Measurements from ENCODE around the gene CLN5. TPM values are rescaled to one million over a fixed set of nuclear protein-coding genes. Genes with fewer than 3 reads are reported as not detected.
A peak's percentile ranks its signal among the peaks of the same experiment; 100 is the strongest.
"Not testable (repeated sequence)": the region's sequence is repeated elsewhere in the genome, so short reads cannot be mapped to it uniquely, and the experiment has no call there.

CLN5 gene
- polyA plus RNA-seq, 12 donors: 13.2 to 25.2 (median 20.8) TPM; not detected in 1

DNA sequence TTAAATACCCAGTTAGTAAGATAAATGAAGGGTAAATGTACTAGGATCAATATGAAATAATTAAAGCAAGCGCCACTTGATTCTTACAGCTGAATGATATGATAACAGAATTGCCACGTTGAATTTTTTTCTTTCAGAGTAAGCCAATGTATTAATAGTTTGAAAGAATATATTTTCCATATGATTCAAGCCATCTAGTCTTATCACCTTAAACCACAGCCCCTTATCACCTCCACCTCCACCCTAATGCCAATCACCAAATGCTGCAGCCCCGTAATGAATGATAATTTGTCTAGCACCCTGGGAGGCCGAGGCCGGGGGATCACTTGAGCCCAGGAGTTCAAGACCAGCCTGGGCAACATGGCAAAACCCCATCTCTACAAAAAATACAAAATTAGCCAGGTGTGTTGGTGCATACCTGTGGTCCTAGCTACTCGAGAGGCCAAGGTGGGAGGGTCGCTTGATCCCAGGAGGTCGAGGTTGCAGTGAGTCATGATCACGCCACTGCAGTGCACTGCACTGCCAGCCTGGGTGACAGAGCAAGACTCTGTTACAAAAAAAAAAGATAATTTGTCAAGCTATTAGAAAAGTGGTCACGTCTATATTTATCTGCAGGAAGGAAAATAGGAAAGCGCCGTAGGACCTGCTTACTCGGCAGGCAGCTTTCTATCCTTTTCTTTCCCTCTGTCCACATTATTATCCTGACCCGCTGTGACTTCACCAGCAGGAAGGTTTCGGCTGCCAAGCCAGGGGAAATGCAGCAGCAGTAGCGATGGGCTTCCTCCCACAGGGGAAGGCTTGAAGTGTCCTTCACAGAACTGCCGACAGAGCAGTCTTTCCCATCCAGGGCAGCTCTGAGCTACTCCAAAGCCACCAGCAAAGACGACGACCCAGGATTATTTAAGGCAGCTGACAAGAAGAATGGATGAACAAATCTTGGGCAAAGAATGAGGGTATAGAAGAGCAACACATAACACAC, 19.7 kb upstream of the CLN5 start:
- DNase-seq: no peak

GRCh38 chr13:76973920-76974617, 17.8 kb upstream of the CLN5 start:
- DNase-seq: no peak

GRCh38 chr13:76974618-76974975, 17.3 kb upstream of the CLN5 start:
- DNase-seq: no peak

- DNase-seq: no peak
Measured at GRCh38 chr13:76975863-76976262, 16.0 kb upstream of the CLN5 start.

- no peak for DNase-seq
Measured at GRCh38 chr13:76976490-76976889, 15.4 kb upstream of the CLN5 start.

DNA sequence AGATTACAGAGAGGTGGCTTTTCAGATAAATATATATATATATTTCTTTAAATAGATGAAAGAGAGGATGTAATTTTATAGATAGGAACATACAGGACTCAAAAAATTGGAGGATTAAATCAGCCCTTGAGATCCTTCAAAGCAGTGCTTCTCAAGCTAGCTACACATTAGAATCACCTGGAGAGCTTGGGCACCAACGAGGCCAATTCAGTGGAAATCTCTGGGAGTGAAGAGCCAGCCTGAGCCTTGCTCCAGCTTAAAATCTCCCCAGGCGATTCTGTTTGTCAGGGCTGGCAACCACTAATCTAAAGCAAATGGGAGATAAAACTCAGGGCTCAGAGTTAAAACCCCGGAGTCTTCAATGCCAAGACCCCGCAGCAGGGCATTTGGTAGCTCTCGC, 15.0 kb upstream of the CLN5 start:
- no peak for DNase-seq

DNA sequence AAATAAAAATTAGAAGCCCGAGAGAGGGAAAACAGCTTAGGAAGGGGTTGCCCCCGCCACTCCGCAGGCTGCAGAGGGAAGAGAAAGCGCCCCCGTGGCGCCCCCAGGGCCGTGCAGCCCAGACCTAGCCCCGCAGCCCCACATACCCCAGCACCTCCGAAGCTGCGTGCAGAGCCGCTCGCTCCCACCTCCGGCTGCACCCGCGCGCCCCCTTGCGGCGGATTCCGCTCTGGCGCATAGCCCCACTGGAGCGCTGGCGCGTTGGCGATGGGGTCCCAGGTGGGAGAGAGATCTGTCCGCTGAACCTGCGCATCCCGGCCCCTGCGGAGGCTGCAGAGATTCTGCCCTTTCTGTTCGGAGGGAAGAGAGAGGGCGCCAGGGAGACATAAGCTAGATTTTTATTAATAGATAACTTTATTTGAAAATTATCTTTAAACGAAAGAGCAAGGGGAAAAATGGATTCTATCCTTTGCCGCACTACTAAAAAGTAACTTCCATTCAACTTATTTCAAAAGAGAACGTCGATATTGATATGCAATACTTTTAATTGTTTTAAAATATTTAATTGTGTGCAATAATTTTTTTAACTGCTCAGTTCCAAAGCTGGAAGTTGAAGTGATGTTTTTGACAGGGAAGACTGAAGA, 11.7 kb upstream of the CLN5 start:
- DNase-seq: peak; percentile 85

DNA sequence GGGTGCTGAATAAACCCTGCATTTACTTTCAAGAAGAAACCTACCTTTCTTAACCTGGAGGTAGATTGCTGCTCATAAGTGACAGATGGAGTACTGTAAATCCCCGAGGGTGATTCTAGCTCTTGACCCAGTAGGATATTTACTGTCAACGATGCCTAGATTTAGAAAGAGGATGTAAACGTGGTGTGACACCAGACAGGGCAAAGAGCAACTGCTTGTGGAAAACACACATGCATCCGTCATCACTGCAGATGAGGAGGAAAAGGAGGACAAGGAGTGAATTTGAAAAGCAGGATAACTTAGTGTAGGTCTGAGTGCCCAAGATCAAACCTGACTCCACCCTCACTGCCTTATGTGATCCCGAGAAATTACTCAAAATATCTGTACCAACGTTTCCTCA, 9.8 kb upstream of the CLN5 start:
- DNase-seq: no peak

DNA sequence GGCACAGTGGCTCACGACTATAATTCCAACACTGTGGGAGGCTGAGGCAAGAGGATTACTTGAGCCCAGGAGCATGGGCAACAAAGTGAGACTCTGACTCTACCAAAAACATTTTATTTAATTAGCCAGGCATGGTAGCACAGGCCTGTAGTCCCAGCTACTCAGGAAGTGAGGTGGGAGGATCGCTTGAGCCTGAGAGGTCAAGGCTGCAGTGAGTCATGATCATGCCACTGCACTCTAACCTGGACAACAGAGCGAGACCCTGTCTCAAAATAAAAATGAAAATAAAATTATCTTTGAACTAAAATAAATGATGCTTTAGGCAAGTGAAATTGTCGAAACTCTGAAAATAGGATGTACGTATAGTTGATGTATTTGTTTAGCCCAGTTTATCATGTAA, 8.2 kb upstream of the CLN5 start:
- DNase-seq: no peak

- no peak for DNase-seq
Measured at GRCh38 chr13:76991432-76991795, 467 bp upstream of the CLN5 start.

GRCh38 chr13:76992548-76993001, 694 bp downstream of the CLN5 start:
- DNase-seq: peak; percentile 49

DNA sequence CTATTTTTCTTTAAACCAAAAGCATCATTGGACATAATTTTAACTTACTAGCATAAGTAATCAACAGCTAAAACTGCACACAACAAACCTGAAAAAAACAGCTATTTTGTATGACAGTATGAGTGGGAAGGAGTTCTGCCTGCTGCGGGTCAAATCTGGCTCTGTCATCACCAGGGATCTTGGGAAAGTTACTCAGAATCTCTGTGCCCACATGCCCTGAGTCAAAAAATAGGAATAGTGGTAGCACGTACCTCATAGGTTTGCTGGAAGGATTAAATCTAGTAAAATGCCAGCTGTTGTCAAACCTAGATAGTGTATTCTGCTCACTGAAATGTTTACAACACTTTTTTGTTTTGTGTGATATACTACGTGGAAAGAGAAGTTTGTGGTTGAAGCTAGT, 1.1 kb downstream of the CLN5 start:
- DNase-seq: no peak

DNA sequence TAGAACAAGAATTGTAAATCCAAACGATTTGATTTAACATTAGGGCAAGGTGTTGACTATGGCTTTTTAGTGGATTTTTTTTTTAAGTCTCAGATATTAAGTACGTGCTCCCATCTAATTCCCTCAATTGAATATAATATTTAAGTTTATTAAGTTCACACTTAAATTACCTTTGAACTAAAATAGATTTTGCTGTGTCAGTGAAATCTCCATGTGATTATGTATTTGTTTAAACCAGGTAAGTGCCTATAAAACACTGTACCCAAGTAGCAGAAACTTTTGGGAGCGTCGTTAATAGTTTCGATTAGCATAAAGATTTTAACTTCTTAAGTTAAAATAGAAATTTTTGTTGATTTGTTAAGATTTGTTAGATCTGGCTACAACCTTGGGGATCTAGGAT, 1.6 kb downstream of the CLN5 start:
- no peak for DNase-seq

- DNase-seq: no peak
Measured at GRCh38 chr13:76994281-76994680, 2.4 kb downstream of the CLN5 start.

GRCh38 chr13:77000475-77000874, 8.6 kb downstream of the CLN5 start:
- no peak for DNase-seq

DNA sequence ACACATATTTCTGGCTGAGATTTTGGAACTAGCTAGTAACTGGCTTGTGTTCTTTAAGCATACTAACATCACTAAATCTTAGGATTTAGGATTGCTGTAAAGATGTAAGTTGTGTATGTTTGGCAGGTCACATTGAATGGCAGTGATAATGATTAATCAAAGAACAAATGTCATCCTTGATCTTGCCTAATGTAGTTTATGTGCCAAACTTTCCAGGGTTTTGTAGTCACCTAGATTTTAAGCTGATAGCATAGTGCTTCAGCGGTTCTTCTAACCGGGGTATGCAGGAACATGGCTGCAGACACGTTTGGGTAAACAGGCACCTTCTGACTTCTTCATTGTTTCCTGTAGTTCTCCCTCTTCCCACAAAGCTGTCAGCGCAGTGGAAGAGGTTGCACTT, 9.7 kb downstream of the CLN5 start:
- no peak for DNase-seq

DNA sequence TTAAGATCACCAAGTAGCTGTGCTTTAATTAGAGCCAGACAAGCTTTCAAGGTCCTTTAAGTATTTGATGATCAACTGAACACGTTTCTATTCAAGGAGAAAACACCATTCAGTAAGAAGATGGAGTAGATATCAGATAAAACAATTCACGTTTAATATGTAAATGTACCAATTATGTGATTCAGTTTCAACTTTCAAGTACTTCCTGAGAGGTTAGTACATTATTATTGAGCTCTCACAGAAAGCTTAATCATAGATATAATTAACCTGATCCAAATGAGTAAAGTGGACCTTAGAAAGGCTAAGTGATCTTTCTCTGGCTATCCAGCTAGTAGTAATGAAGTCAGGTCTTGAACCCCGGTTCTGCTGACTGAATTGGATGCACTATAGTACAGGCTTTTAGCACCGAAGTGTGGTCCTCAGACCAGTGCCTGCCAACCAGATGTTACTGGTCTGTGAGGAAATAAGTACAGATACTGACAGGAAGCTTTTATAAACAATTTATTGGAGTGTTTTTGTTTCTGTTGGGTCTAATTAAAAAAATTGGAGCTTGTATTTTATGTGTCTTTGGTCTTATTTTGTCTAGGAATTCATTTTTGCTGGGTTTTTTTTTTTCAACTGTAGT, 10.2 kb downstream of the CLN5 start:
- no peak for DNase-seq

DNA sequence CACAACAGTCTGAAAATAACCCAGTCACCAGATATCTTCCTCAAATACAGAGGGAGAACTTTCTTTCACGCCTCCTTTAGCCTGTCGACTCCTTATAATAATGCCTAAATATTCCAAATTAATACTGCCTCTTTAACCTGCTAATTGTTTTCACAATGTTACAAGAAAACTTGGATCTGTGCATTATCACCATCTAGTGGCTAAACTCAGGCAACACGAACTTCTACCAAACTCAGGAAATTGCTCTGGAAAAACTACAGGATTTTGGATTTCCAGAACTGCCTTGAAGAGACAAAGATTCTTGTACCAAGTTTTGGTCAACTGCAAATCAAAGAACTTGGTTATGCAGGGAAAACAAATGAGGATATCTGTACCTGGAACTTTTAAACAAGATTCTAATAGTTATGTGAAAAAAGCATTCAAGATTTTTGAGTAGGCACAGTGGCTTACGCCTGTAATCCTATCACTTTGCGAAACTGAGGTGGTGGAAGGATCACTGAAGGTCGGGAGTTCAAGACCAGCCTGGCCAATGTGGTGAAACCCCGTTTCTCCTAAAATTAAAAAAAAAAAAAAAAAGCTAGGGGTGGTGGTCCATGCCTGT, 10.8 kb downstream of the CLN5 start:
- no peak for DNase-seq

GRCh38 chr13:77008337-77008736, 16.5 kb downstream of the CLN5 start:
- DNase-seq: not testable (repeated sequence)

DNA sequence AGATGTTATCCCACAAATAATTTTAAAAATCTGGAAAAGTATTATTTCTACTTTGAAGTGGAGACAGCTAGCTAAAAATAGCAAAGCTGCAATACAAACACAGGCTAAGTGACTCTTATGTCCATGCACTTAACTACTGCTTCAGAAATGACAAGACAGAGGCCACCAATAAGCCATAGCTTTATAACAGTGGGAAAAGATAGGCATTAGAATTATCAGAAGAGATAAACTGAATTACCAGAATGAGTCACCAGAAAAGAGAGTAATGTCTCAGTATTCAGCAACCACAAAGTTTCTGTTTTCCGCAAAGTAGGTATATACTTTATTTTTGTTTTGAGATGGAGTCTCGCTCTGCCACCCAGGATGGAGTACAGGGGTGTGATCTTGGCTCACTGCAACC, 17.1 kb downstream of the CLN5 start:
- DNase-seq: no peak

GRCh38 chr13:77009719-77010118, 17.8 kb downstream of the CLN5 start:
- DNase-seq: not testable (repeated sequence)
